ENCODE results near the gene RALA. TPM values are rescaled to one million over a fixed set of nuclear protein-coding genes. Genes with fewer than 3 reads are reported as not detected.

Gene RALA
- total RNA-seq, 2 experiments from 2014 or later: 22.3 to 32.9 TPM

GRCh38 chr7:39637963-39638485, 14.7 kb downstream of the RALA start:
- CTCF ChIA-PET: interaction anchor here (1.0 to 1.2 kb wide), 2 partner anchors 15 to 108 kb away, joined by 3 to 4 read pairs; partner anchors contain the start of gene RALA
- DNase-seq (no peak), ATAC-seq (no peak)
- Mint-ChIP-seq H3K9me3 (ENCODE audit: low read depth) (no peaks in the 10 kb centered on the region), H3K4me3 (no peak overlapping the region), H3K27ac (no peak overlapping the region), H3K4me1 (peaks cover 43% of the 10 kb centered on the region), H3K27me3 (no peaks in the 10 kb centered on the region), H3K36me3 (peaks cover 40% of the 10 kb centered on the region)

- Mint-ChIP-seq H3K4me1 (peaks cover 11% of the 10 kb centered on the region), H3K9me3 (ENCODE audit: low read depth) (no peaks in the 10 kb centered on the region), H3K27ac (no peak overlapping the region), H3K4me3 (no peak overlapping the region), H3K36me3 (peaks cover 18% of the 10 kb centered on the region), H3K27me3 (no peaks in the 10 kb centered on the region)
- ATAC-seq (no peak), DNase-seq (no peak)
- CTCF ChIA-PET: no interaction called here
Observed at GRCh38 chr7:39642896-39643295, 19.5 kb downstream of the RALA start.

- Mint-ChIP-seq H3K27me3 (no peaks in the 10 kb centered on the region), H3K27ac (no peak overlapping the region), H3K4me1 (peaks cover 9% of the 10 kb centered on the region), H3K36me3 (peaks cover 20% of the 10 kb centered on the region), H3K9me3 (ENCODE audit: low read depth) (no peaks in the 10 kb centered on the region), H3K4me3 (no peak overlapping the region)
- no peak for ATAC-seq
- DNase-seq: no peak
- CTCF ChIA-PET: no interaction called here
Observed at GRCh38 chr7:39644170-39644569, 20.8 kb downstream of the RALA start.

- ATAC-seq (no peak), DNase-seq (no peak)
- CTCF ChIA-PET: interaction anchor here (1.1 kb wide), 1 partner anchor 65 kb away, joined by 3 read pairs; no protein-coding TSS in a partner anchor
- H3K4me3 Mint-ChIP-seq: no peak overlapping the region
- H3K27me3 Mint-ChIP-seq: no peaks in the 10 kb centered on the region
- H3K9me3 Mint-ChIP-seq (ENCODE audit: low read depth): no peaks in the 10 kb centered on the region
- H3K4me1 Mint-ChIP-seq: peaks cover 2% of the 10 kb centered on the region
- H3K27ac Mint-ChIP-seq: no peak overlapping the region
- H3K36me3 Mint-ChIP-seq: peaks cover 22% of the 10 kb centered on the region
Observed at GRCh38 chr7:39645482-39646407, 22.4 kb downstream of the RALA start.

- Mint-ChIP-seq H3K4me1 (peaks cover 2% of the 10 kb centered on the region), H3K9me3 (ENCODE audit: low read depth) (no peaks in the 10 kb centered on the region), H3K27ac (no peak overlapping the region), H3K36me3 (peaks cover 20% of the 10 kb centered on the region), H3K4me3 (no peak overlapping the region), H3K27me3 (no peaks in the 10 kb centered on the region)
- CTCF ChIA-PET: interaction anchor here (0.7 to 1.2 kb wide), 2 partner anchors 34 to 67 kb away, joined by 3 read pairs; no protein-coding TSS in a partner anchor
- ATAC-seq (no peak), DNase-seq (no peak)
Observed at GRCh38 chr7:39647816-39648215, 24.4 kb downstream of the RALA start.

- H3K27me3 Mint-ChIP-seq: no peaks in the 10 kb centered on the region
- CTCF ChIA-PET: no interaction called here
- H3K9me3 Mint-ChIP-seq (ENCODE audit: low read depth): peaks cover 3% of the 10 kb centered on the region
- DNase-seq: no peak
- no peaks in the 10 kb centered on the region for H3K4me1 Mint-ChIP-seq
- H3K36me3 Mint-ChIP-seq: peaks cover 33% of the 10 kb centered on the region
- H3K27ac Mint-ChIP-seq: no peak overlapping the region
- ATAC-seq: no peak
- H3K4me3 Mint-ChIP-seq: no peak overlapping the region
Observed at GRCh38 chr7:39650676-39651075, 27.3 kb downstream of the RALA start.

- Mint-ChIP-seq H3K9me3 (ENCODE audit: low read depth) (peaks cover 3% of the 10 kb centered on the region), H3K27me3 (no peaks in the 10 kb centered on the region), H3K4me1 (no peaks in the 10 kb centered on the region), H3K27ac (no peak overlapping the region), H3K4me3 (no peak overlapping the region), H3K36me3 (peaks cover 38% of the 10 kb centered on the region)
- DNase-seq (no peak), ATAC-seq (no peak)
- CTCF ChIA-PET: no interaction called here
Observed at GRCh38 chr7:39651265-39651664, 27.9 kb downstream of the RALA start.

- DNase-seq (no peak), ATAC-seq (no peak)
- Mint-ChIP-seq H3K27ac (no peak overlapping the region), H3K27me3 (no peaks in the 10 kb centered on the region), H3K4me3 (no peak overlapping the region), H3K9me3 (ENCODE audit: low read depth) (peaks cover 7% of the 10 kb centered on the region), H3K36me3 (peaks cover 38% of the 10 kb centered on the region), H3K4me1 (no peaks in the 10 kb centered on the region)
- CTCF ChIA-PET: interaction anchor here (1.6 kb wide), 1 partner anchor 67 kb away, joined by 5 read pairs; no protein-coding TSS in a partner anchor
Observed at GRCh38 chr7:39656415-39656814, 33.0 kb downstream of the RALA start.

- CTCF ChIA-PET: no interaction called here
- Mint-ChIP-seq H3K36me3 (peaks cover 49% of the 10 kb centered on the region), H3K9me3 (ENCODE audit: low read depth) (peaks cover 12% of the 10 kb centered on the region), H3K4me3 (no peak overlapping the region), H3K27me3 (no peaks in the 10 kb centered on the region), H3K4me1 (no peaks in the 10 kb centered on the region), H3K27ac (no peak overlapping the region)
- DNase-seq (no peak), ATAC-seq (no peak)
Observed at GRCh38 chr7:39659356-39660013, 36.1 kb downstream of the RALA start.

GRCh38 chr7:39661960-39662359, 38.6 kb downstream of the RALA start:
- no peak overlapping the region for H3K4me3 Mint-ChIP-seq
- peaks cover 42% of the 10 kb centered on the region for H3K36me3 Mint-ChIP-seq

GRCh38 chr7:39663263-39663662, 39.9 kb downstream of the RALA start:
- Mint-ChIP-seq H3K36me3 (peaks cover 42% of the 10 kb centered on the region), H3K4me1 (no peaks in the 10 kb centered on the region), H3K4me3 (no peak overlapping the region), H3K9me3 (ENCODE audit: low read depth) (peaks cover 9% of the 10 kb centered on the region), H3K27me3 (no peaks in the 10 kb centered on the region), H3K27ac (no peak overlapping the region)
- CTCF ChIA-PET: no interaction called here
- DNase-seq: no peak
- no peak for ATAC-seq

More at GRCh38 chr7:39661960-39662359, 38.6 kb downstream of the RALA start:
- ATAC-seq (no peak), DNase-seq (no peak)
- Mint-ChIP-seq H3K27me3 (no peaks in the 10 kb centered on the region), H3K4me1 (no peaks in the 10 kb centered on the region), H3K27ac (no peak overlapping the region), H3K9me3 (ENCODE audit: low read depth) (peaks cover 9% of the 10 kb centered on the region)
- CTCF ChIA-PET: no interaction called here

GRCh38 chr7:39664057-39664456, 40.7 kb downstream of the RALA start:
- no peak for ATAC-seq
- H3K36me3 Mint-ChIP-seq: peaks cover 42% of the 10 kb centered on the region
- CTCF ChIA-PET: no interaction called here

GRCh38 chr7:39664585-39664984, 41.2 kb downstream of the RALA start:
- no peak for ATAC-seq
- H3K36me3 Mint-ChIP-seq: peaks cover 40% of the 10 kb centered on the region
- CTCF ChIA-PET: no interaction called here

More at GRCh38 chr7:39664057-39664456, 40.7 kb downstream of the RALA start:
- no peak for DNase-seq
- no peak overlapping the region for H3K4me3 Mint-ChIP-seq
- no peaks in the 10 kb centered on the region for H3K4me1 Mint-ChIP-seq
- no peaks in the 10 kb centered on the region for H3K27me3 Mint-ChIP-seq
- peaks cover 9% of the 10 kb centered on the region for H3K9me3 Mint-ChIP-seq (ENCODE audit: low read depth)
- H3K27ac Mint-ChIP-seq: no peak overlapping the region

More at GRCh38 chr7:39664585-39664984, 41.2 kb downstream of the RALA start:
- H3K4me3 Mint-ChIP-seq: no peak overlapping the region
- H3K9me3 Mint-ChIP-seq (ENCODE audit: low read depth): peaks cover 9% of the 10 kb centered on the region
- no peaks in the 10 kb centered on the region for H3K27me3 Mint-ChIP-seq
- H3K27ac Mint-ChIP-seq: no peak overlapping the region
- H3K4me1 Mint-ChIP-seq: no peaks in the 10 kb centered on the region
- no peak for DNase-seq

All from activated CD8-positive, alpha-beta memory T cell treated with anti-CD3 and anti-CD28 coated beads, Interleukin-2, amount 10 ng/mL, durations not matched to agents 7 days and 5 days (primary cell).